ENCODE measurements around the gene PRDM13. TPM values are rescaled to one million over a fixed set of nuclear protein-coding genes. Genes with fewer than 3 reads are reported as not detected.

Gene PRDM13
- total and polyA plus RNA-seq, 2 of the 8 experiments (the other 6 are each of a cell fraction or from before 2014, with no cell fraction given), result 0.05 to 0.09 TPM

- TF ChIP-seq GABPA (IDR thresholded peaks at IDR 0.05; ENCODE audit: borderline replicate concordance, insufficient read depth, low read length), result no peak; the same call in 1 of the 2 replicates
- TF ChIP-seq YY1 (IDR thresholded peaks at IDR 0.05; ENCODE audit: low read depth, low read length), result no peak
- no peak for TF ChIP-seq JUND (IDR thresholded peaks at IDR 0.05; ENCODE audit: low read length)
- 0 out of 2 replicates have a peak, but pooled peaks have one; percentile 12 for TF ChIP-seq TEAD4 (IDR thresholded peaks at IDR 0.05; ENCODE audit: low read depth, low read length)
- TF ChIP-seq SIX5 (IDR thresholded peaks at IDR 0.05; ENCODE audit: low read depth, low read length), result no peak
- no peak for TF ChIP-seq JUN (IDR thresholded peaks at IDR 0.05; ENCODE audit: low read depth, low read length)
- no peak for TF ChIP-seq FOSL1 (IDR thresholded peaks at IDR 0.05; ENCODE audit: insufficient read depth, low read depth, low read length)
- TF ChIP-seq CBX8 (IDR thresholded peaks at IDR 0.05; ENCODE audit: borderline replicate concordance, low read depth, low read length), result no peak
- TF ChIP-seq RFX5 (IDR thresholded peaks at IDR 0.05; ENCODE audit: borderline replicate concordance, low read depth, low read length), result no peak
- TF ChIP-seq POLR2AphosphoS5 (IDR thresholded peaks at IDR 0.05; ENCODE audit: low read depth, low read length), result no peak
- TF ChIP-seq KDM5A (IDR thresholded peaks at IDR 0.05; ENCODE audit: low read length), result no peak
- no peak; a peak in 1 of 4 replicates for TF ChIP-seq HDAC2 (IDR thresholded peaks at IDR 0.05; ENCODE audit: borderline replicate concordance in 1 of 2, low read depth in 2 of 2, low read length in 2 of 2)
- TF ChIP-seq CHD2 (IDR thresholded peaks at IDR 0.05; ENCODE audit: low read length), result no peak
- TF ChIP-seq RBBP5 (IDR thresholded peaks at IDR 0.05; ENCODE audit: borderline replicate concordance, low read depth, low read length), result peak; percentile 40; the same call in 1 of the 2 replicates
- TF ChIP-seq NRF1 (IDR thresholded peaks at IDR 0.05; ENCODE audit: low read depth, low read length), result no peak
- no peak for TF ChIP-seq CHD1 (IDR thresholded peaks at IDR 0.05; ENCODE audit: low read depth, low read length)
- TF ChIP-seq RAD21 (IDR thresholded peaks at IDR 0.05 in 1 of 2, conservative IDR thresholded peaks at IDR 0.05 in 1 of 2; ENCODE audit: low read depth in 2 of 2, low read length in 2 of 2), result peak; percentile 81 to 85
- no peak for TF ChIP-seq TCF12 (IDR thresholded peaks at IDR 0.05; ENCODE audit: low read depth, low read length)
- TF ChIP-seq BACH1 (IDR thresholded peaks at IDR 0.05; ENCODE audit: low read length), result no peak
- no peak for TF ChIP-seq BCL11A (IDR thresholded peaks at IDR 0.05; ENCODE audit: low read depth in 2 of 2, low read length in 2 of 2)
- TF ChIP-seq PHF8 (conservative IDR thresholded peaks at IDR 0.05; ENCODE audit: low read depth, low read length), result no peak
- TF ChIP-seq ATF3 (IDR thresholded peaks at IDR 0.05; ENCODE audit: insufficient read depth, low read depth, low read length), result no peak
- no peak for TF ChIP-seq SRF (IDR thresholded peaks at IDR 0.05; ENCODE audit: low read depth, low read length)
- TF ChIP-seq EP300 (IDR thresholded peaks at IDR 0.05; ENCODE audit: borderline replicate concordance in 1 of 2, low read depth in 2 of 2, low read length in 2 of 2), result no peak
- no peak for TF ChIP-seq MAFK (IDR thresholded peaks at IDR 0.05; ENCODE audit: low read depth, low read length)
Measured at GRCh38 chr6:99588618-99589289, 17.9 kb upstream of the PRDM13 start (continued).
